AG04449 (cell line): Measurements from ENCODE around the gene PUS7L.
A peak's percentile ranks its signal among the peaks of the same experiment; 100 is the strongest.

Source experiments
- CTCF ChIA-PET: fragments of 350-600 bp; formaldehyde crosslinking; extraction: SDS; loops from one replicate; lab custom pipeline; 2021; ENCODE audit warnings: antibody characterized with exemption; lab: Yijun Ruan, JAX
- POLR2A ChIA-PET: fragments of 400-600, 350-600 bp; formaldehyde crosslinking; extraction: SDS; loops from one replicate; lab custom pipeline; 2020; ENCODE audit warnings: antibody characterized with exemption, inconsistent platforms; lab: Yijun Ruan, JAX
- DNase-seq: peaks from one replicate; pipeline ENCODE4 v3.0.0-alpha.2; 2010; ENCODE audit warnings: low read depth, low spot score
- H3K4me3 ChIP-seq: 2 replicates; pipeline ENCODE4 v1.5.1; 2011; ENCODE audit warnings: low read depth, mild to moderate bottlenecking, control low read depth, low read length
- CTCF ChIP-seq: IDR thresholded peaks from one replicate; pipeline ENCODE4 v1.5.1; 2011; ENCODE audit warnings: mild to moderate bottlenecking, moderate library complexity, low read length, control low read depth, inconsistent platforms; ENCODE audit not compliant: insufficient read depth; ENCODE audit errors: missing control alignments

The PUS7L gene

DNA sequence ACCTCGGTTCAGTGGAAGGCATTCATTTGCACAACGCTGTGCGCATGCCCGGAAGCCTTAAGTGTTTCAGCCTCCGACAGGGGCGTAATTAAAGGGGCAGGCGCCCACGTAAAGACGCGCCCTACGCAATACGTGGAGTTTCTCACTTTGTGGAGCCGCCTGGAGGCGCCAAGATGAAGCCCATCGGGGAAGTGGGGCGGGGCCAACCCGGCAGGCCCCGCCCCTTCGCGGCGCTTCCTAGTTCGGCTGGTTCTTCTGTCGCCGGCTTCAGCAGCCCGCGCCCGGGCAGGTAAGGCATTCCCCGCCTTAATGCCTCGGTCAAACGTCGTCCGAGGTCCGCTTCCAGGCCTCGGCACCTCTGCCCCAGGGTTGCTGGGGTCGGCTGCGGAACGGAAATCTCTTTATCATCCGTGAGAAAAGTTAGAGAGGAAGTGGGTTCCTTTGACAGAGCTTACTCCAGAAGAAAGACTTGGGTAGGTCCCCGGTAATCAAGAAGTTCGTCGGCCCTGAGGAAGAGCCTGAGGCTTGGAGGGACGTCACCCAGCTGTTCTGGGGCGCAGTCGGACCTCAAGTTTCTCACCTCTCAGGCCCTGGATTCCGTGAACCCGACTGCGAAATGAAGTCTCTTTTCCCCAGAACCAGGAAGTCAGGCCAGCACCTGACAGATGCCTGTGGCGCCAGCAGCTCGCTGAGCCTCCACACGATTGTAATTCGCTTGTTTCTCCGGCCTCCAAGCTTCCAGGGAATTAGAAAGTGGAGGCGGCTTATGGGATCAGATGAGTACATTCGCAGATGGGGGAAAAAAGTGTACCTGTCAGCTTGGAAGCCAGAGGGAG is at the start of gene PUS7L, which contains the start of gene IRAK4:
Gene PUS7L, minus strand, starts transcription at position 63 of the 836 bp plus-strand sequence. CDS start 3,545 bp downstream, outside the sequence.
Gene IRAK4, plus strand, starts transcription at position 224 of the 836 bp plus-strand sequence. CDS start 9,161 bp downstream, outside the sequence.
- CTCF ChIA-PET, result interaction anchor here (0.7 to 3.0 kb wide), 12 partner anchors 10 to 124 kb away, joined by 3 to 15 read pairs (median 6); no protein-coding TSS in a partner anchor
- TF ChIP-seq CTCF, result peak; percentile 55
- POLR2A ChIA-PET, result interaction anchor here (0.8 kb wide), 1 partner anchor 48 kb away, joined by 4 read pairs; the partner anchor contains the start of gene TWF1
- DNase-seq, result peak; percentile 72
- peak within 1 kb of the TSS; percentile 85 for H3K4me3 ChIP-seq

DNA sequence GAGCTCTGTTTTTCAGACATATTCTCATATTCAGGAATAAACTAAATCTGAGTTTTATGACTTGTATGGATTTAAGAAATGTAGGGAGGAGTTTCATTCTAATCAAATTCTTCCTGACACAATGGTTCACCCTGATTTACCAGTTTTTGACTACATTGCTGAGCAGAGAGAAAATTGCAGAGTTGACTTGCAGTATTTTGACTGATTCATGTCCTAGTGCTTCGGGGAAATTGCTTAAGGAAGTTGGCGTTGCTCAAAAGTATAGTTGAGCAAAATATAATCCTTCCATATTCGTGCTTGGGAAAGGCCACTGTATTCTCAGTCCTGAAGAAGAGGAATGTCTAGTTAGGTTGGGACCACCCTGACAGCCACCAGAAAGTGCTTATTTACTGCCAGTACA is 48.8 kb upstream of the PUS7L start:
- CTCF ChIA-PET, result interaction anchor here (1.1 to 3.8 kb wide), 3 partner anchors 9 to 48 kb away, joined by 3 to 18 read pairs (median 5); no protein-coding TSS in a partner anchor
- POLR2A ChIA-PET, result no interaction called here
- DNase-seq, result no peak
- no peak overlapping the region for H3K4me3 ChIP-seq
- TF ChIP-seq CTCF, result no peak

DNA sequence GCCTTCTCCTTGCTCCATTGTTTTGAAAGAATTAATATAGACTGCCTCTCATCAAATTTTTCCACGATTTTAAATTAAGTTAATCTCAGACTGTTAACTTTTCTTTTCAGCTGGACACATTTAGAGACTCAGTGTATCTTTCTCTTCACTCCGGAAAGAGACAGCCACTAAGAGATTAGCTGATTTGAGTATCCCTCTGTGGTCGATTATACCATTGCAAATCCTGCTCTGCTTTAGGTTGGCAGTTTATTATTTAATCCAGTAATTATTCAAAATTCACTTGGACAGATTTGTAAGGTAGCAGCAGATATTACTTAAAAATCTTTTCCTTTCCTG is 48.1 kb upstream of the PUS7L start:
- no peak for DNase-seq
- peak overlapping the region; percentile 89 for H3K4me3 ChIP-seq
- no peak for TF ChIP-seq CTCF
- POLR2A ChIA-PET, result interaction anchor here (1.0 to 2.0 kb wide), 5 partner anchors 14 to 76 kb away, joined by 3 to 17 read pairs (median 4); partner anchors contain the start of genes IRAK4 and TMEM117
- CTCF ChIA-PET, result interaction anchor here (1.1 to 3.8 kb wide), 4 partner anchors 10 to 76 kb away, joined by 3 to 37 read pairs (median 12); no protein-coding TSS in a partner anchor

- ChIA-PET CTCF (interaction anchor here (1.0 to 3.8 kb wide), 14 partner anchors 8 to 76 kb away, joined by 3 to 37 read pairs (median 4); partner anchors contain the start of genes IRAK4 and PUS7L), POLR2A (interaction anchor here (0.6 to 2.0 kb wide), 10 partner anchors 8 to 76 kb away, joined by 3 to 17 read pairs (median 4); partner anchors contain the start of genes IRAK4 and TMEM117)
- peak; percentile 53 for TF ChIP-seq CTCF
- DNase-seq, result no peak
- peak within 1 kb of the TSS; percentile 89 for H3K4me3 ChIP-seq
These were observed 47.5 kb upstream of the PUS7L start, which contains the start of gene TWF1 for GRCh38 chr12:43805860-43806736. TSS of gene TWF1 (minus strand) at chr12:43806317. CDS start at chr12:43806245, 72 bp downstream.

DNA sequence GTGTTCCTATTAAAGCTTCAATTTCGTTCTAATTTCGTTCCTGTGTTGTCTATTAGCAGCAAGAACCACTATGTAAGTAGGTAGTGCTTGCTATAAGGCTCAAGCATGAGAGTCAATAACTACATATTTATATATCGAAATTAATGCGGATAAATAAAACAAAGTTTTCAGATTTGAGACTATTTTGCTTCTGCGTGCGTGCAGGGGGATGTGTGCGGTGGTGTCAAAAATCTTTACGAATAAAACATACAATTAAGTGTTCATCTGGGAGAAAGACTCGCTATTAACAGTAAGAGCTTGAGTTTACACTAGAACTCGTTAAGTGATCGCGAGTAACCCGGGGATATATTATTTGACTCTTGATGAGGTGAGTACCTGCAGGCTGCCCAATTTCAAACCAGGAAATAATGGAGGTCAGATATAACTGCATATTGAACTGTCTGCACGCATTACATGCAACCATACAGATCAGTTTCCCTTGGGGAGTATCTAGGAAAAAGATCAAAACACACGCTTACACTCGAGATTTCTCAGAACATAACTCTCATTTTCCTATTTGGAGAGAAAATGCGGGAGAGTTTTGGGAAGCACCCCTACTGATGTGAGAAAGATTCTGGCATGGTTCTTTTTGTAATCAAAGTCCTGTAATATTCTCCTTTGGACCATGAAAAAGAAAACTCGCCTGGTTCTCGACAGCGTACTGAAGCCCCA is 46.7 kb upstream of the PUS7L start:
- ChIA-PET CTCF (interaction anchor here (1.0 to 3.8 kb wide), 12 partner anchors 8 to 77 kb away, joined by 3 to 37 read pairs (median 4); partner anchors contain the start of genes IRAK4 and PUS7L), POLR2A (interaction anchor here (0.6 to 2.0 kb wide), 9 partner anchors 8 to 77 kb away, joined by 3 to 17 read pairs (median 4); partner anchors contain the start of gene TMEM117)
- no peak for DNase-seq
- peak overlapping the region; percentile 89 for H3K4me3 ChIP-seq
- TF ChIP-seq CTCF, result no peak
